Activated CD8-positive, alpha-beta memory T cell treated with anti-CD3 and anti-CD28 coated beads for 36 hours (primary cell): ENCODE measurements around the gene HAGH. TPM values are rescaled to one million over a fixed set of nuclear protein-coding genes. Genes with fewer than 3 reads are reported as not detected.

Source experiments
- CTCF ChIA-PET: fragments of 350-600 bp; sonication (Branson Sonifier 250); formaldehyde crosslinking; loops from one replicate; lab custom pipeline; 2021; ENCODE audit warnings: antibody characterized with exemption; lab: Charles Lee
- POLR2A ChIA-PET: fragments of 350-600 bp; sonication (Branson Sonifier 250); formaldehyde crosslinking; loops from one replicate; lab custom pipeline; 2021; ENCODE audit warnings: antibody characterized with exemption; lab: Charles Lee
- total RNA-seq, 2 experiments: library from RNA; stranded (reverse); gene quantifications; one replicate each; pipeline ENCODE4 v1.2.3, GENCODE V29; 2021

The HAGH gene
- total RNA-seq, 2 experiments from 2014 or later = 34.4 to 35.8 TPM

DNA sequence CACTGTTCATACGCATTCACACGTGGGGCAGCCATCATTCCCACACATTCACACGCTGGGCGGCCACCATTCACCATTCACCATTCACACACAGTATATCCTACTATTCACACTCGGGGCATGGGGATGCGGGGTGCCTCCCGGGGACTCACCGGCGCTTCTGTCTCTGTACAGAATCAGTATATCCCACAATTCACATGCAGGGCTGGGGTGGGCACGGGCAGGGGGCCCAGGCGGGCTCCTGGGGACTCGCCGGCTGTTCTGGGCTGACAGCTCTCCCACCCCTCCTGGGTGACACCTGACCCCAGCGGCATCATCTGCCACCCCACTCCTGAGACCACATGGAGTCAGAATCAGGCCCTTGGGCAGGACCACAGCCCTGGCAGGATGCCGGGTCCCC is 64.9 kb downstream of the HAGH start:
- POLR2A ChIA-PET = no interaction called here
- CTCF ChIA-PET = no interaction called here

DNA sequence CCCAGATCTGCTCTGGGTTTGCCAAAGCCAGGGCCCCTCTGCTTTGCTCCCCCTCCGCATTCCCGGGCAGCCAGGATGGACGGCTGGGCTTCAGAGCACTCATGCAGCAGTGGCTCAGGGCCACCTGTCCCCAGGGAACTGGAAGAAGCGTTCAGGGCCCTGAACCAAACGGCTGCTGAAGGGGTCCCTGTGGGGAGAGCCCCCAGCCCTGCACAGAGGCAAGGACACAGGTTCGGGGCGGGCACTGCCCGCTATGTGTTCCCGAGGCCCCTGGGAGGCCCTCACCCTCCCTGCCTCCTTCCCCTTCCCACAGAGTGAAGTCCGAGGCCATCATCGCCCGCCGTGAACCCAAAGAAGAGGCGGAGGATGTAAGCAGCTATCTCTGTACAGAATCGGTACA is 65.7 kb downstream of the HAGH start:
- ChIA-PET POLR2A (no interaction called here), CTCF (no interaction called here)

DNA sequence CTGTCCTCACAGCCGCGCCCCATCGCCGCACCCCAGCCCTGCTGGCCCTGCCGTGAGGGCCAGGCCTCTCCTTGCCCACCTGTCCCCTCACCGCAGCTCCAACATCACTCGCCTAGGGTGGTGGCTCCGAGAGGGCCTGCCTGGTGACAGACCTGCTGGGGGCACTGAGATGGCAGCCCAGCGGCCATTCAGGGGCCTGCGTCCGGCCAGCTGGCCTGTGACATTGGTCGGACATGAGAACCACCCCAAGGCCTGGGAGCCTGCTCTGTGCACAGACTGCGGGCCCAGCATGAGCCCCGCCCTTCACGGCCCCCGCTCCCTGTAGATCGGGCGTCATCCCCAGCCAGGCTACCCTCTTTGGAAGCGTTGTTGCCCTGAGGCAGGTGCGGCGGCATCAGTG is 67.1 kb downstream of the HAGH start:
- POLR2A ChIA-PET = no interaction called here

DNA sequence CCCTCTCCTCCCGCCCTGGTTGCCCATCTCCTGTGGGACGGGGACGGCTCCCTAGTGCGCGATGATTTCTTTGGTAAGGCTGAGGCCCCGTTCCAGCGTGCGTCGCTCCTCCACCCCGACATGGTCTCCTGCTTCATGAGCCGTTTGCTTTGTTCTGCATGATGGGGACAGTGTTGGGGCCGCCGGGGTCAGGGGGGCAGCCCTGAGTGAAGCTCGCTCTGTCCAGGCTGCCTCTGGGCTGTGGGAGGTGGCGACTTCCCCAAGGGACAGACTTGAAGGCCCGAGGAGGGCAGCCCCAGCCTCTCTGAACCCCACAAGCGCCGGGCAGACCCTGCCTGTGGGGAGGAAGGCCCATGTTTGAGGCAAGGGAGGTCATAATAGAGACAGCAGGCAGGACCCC is 67.7 kb downstream of the HAGH start:
- ChIA-PET POLR2A (no interaction called here), CTCF (no interaction called here)

More for the DNA sequence above, 67.1 kb downstream of the HAGH start:
- CTCF ChIA-PET = no interaction called here

DNA sequence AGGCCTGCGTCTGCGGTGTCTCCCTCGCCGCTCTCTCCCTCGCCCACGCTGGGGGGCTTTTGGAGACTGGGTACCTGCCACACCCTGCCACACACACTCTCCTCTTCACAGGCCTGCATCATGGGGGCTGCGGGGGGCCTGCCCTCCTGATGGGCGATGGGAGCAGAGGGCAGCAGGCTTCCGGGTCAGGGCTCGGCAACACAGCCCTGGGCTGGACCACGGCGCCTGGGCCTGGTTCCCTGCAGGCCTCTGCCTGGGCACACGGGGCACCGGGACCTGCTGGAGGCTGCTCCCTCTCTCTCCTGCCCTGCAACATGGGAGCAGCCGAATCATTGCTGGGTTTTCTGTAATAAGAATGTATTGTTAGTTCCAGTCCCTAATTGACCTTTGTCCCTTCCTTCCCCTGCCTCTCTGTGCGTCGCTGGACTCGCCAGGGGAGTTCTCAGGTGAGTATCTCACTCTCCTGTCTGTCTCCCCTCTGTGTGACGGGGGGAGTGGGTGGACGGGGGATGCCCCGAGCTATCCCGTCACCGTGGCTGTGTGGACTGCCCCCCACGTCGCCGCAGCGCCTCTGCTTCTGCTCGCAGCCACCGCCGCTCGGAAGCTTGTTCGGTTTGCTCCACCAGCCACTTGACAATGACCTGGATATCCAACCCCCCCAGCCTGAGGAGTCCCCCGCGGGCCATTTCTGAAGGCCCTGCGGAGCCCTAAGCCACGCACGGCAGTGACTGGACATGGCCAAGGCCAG is 68.7 kb downstream of the HAGH start:
- ChIA-PET POLR2A (no interaction called here), CTCF (no interaction called here)

Other genes starting within 250 kb of the HAGH start
- 10 to 100 TPM; 10.4 to 11.0 TPM for gene IFT140, start 214.8 kb downstream of the HAGH start, total RNA-seq
- 10 to 100 TPM; 23.6 to 24.3 TPM for gene CRAMP1, start 214.5 kb downstream of the HAGH start, total RNA-seq
- 100 to 1,000 TPM; 101 to 109 TPM for gene JPT2, start 148.5 kb downstream of the HAGH start, total RNA-seq
- 10 to 100 TPM; 57.1 to 57.4 TPM for gene MAPK8IP3, start 120.6 kb downstream of the HAGH start, total RNA-seq
- 10 to 100 TPM; 27.0 to 30.0 TPM for gene NME3, start 55.3 kb downstream of the HAGH start, total RNA-seq
- 10 to 100 TPM; 20.3 TPM for gene EME2, start 54.0 kb downstream of the HAGH start, total RNA-seq
- 100 to 1,000 TPM; 197 to 199 TPM for gene MRPS34, start 53.7 kb downstream of the HAGH start, total RNA-seq
- gene SPSB3, start 44.3 kb downstream of the HAGH start, total RNA-seq = 10 to 100 TPM; 21.4 to 22.1 TPM
- 10 to 100 TPM; 72.7 to 80.2 TPM for gene NUBP2, start 43.9 kb downstream of the HAGH start, total RNA-seq
- gene IGFALS, start 33.1 kb downstream of the HAGH start, total RNA-seq = not detected
- gene FAHD1, start 381 bp upstream of the HAGH start, total RNA-seq = 10 to 100 TPM; 18.7 to 20.7 TPM
- gene MEIOB, start 45.3 kb upstream of the HAGH start, total RNA-seq = not detected
- gene HS3ST6, start 91.6 kb upstream of the HAGH start, total RNA-seq = not detected
- gene MSRB1, start 116.4 kb upstream of the HAGH start, total RNA-seq = 10 to 100 TPM; 23.5 to 24.7 TPM
- under 1 TPM in 1 of 2 experiments, not detected in 1; 0.36 TPM for gene RPL3L, start 127.9 kb upstream of the HAGH start, total RNA-seq
- gene NDUFB10, start 132.7 kb upstream of the HAGH start, total RNA-seq = 100 to 1,000 TPM; 153 to 155 TPM
- 1,000 to 10,000 TPM; 4,851 to 4,954 TPM for gene RPS2, start 138.0 kb upstream of the HAGH start, total RNA-seq
- gene RNF151, start 140.0 kb upstream of the HAGH start, total RNA-seq = not detected
- 10 to 100 TPM; 73.5 to 74.8 TPM for gene TBL3, start 145.2 kb upstream of the HAGH start, total RNA-seq
- under 1 TPM; 0.23 to 0.36 TPM for gene NOXO1, start 154.6 kb upstream of the HAGH start, total RNA-seq
- gene GFER, start 157.4 kb upstream of the HAGH start, total RNA-seq = 10 to 100 TPM; 39.1 to 43.3 TPM
- gene SYNGR3, start 163.1 kb upstream of the HAGH start, total RNA-seq = 1 to 10 TPM; 4.6 to 4.7 TPM
- gene ZNF598, start 183.0 kb upstream of the HAGH start, total RNA-seq = 10 to 100 TPM; 94.2 to 95.6 TPM
- 10 to 100 TPM; 15.8 to 18.1 TPM for gene NPW, start 193.0 kb upstream of the HAGH start, total RNA-seq
- 1 to 10 TPM; 4.0 to 5.2 TPM for gene NHERF2, start 200.1 kb upstream of the HAGH start, total RNA-seq
- 10 to 100 TPM; 34.5 to 34.8 TPM for gene NTHL1, start 221.0 kb upstream of the HAGH start, total RNA-seq
- gene TSC2, start 221.2 kb upstream of the HAGH start, total RNA-seq = 10 to 100 TPM; 80.2 to 84.5 TPM